ENCODE data around the gene STOML2. TPM values are rescaled to one million over a fixed set of nuclear protein-coding genes. Genes with fewer than 3 reads are reported as not detected.

Gene STOML2
- total RNA-seq, 1 donor from 2014 or later = 248 TPM

GRCh38 chr9:35134920-35135319 is 32.0 kb upstream of the STOML2 start:
- TF ChIP-seq, protein P1, sequence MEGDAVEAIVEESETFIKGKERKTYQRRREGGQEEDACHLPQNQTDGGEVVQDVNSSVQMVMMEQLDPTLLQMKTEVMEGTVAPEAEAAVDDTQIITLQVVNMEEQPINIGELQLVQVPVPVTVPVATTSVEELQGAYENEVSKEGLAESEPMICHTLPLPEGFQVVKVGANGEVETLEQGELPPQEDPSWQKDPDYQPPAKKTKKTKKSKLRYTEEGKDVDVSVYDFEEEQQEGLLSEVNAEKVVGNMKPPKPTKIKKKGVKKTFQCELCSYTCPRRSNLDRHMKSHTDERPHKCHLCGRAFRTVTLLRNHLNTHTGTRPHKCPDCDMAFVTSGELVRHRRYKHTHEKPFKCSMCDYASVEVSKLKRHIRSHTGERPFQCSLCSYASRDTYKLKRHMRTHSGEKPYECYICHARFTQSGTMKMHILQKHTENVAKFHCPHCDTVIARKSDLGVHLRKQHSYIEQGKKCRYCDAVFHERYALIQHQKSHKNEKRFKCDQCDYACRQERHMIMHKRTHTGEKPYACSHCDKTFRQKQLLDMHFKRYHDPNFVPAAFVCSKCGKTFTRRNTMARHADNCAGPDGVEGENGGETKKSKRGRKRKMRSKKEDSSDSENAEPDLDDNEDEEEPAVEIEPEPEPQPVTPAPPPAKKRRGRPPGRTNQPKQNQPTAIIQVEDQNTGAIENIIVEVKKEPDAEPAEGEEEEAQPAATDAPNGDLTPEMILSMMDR (IDR thresholded peaks at IDR 0.05; ENCODE audit: insufficient read depth, low read length, severe bottlenecking) = no peak
- Histone ChIP-seq H3K4me3 (ENCODE audit: low read depth, low read length) (no peak overlapping the region), H3K27me3 (ENCODE audit: control insufficient read depth, insufficient read depth, low read length) (no peaks in the 10 kb centered on the region), H3K36me3 (ENCODE audit: control insufficient read depth, insufficient read depth, low read length) (no peaks in the 10 kb centered on the region)
- DNase-seq (ENCODE audit: low read depth) (no peak), FAIRE-seq (no peak)

GRCh38 chr9:35116898-35117551 is 14.1 kb upstream of the STOML2 start:
- Histone ChIP-seq H3K27me3 (ENCODE audit: control insufficient read depth, insufficient read depth, low read length) (no peaks in the 10 kb centered on the region), H3K36me3 (ENCODE audit: control insufficient read depth, insufficient read depth, low read length) (no peaks in the 10 kb centered on the region), H3K4me3 (ENCODE audit: low read depth, low read length) (peak overlapping the region; percentile 5)
- TF ChIP-seq, protein P1 (IDR thresholded peaks at IDR 0.05; ENCODE audit: insufficient read depth, low read length, severe bottlenecking) = peak; percentile 94
- FAIRE-seq = no peak
- peak; percentile 80 for DNase-seq (ENCODE audit: low read depth)

- TF ChIP-seq, protein P1 (IDR thresholded peaks at IDR 0.05; ENCODE audit: insufficient read depth, low read length, severe bottlenecking) = no peak
- peak overlapping the region; percentile 74 for H3K4me3 ChIP-seq (ENCODE audit: low read depth, low read length)
- no peaks in the 10 kb centered on the region for H3K27me3 ChIP-seq (ENCODE audit: control insufficient read depth, insufficient read depth, low read length)
- no peaks in the 10 kb centered on the region for H3K36me3 ChIP-seq (ENCODE audit: control insufficient read depth, insufficient read depth, low read length)
- FAIRE-seq = no peak
- DNase-seq (ENCODE audit: low read depth) = no peak
Measured at GRCh38 chr9:35116539-35116897, 13.6 kb upstream of the STOML2 start.

- Histone ChIP-seq H3K27me3 (ENCODE audit: control insufficient read depth, insufficient read depth, low read length) (no peaks in the 10 kb centered on the region), H3K36me3 (ENCODE audit: control insufficient read depth, insufficient read depth, low read length) (no peaks in the 10 kb centered on the region), H3K4me3 (ENCODE audit: low read depth, low read length) (peak within 1 kb of the TSS; percentile 74)
- TF ChIP-seq, protein P1 (IDR thresholded peaks at IDR 0.05; ENCODE audit: insufficient read depth, low read length, severe bottlenecking) = no peak
- FAIRE-seq = no peak
- peak; percentile 88 for DNase-seq (ENCODE audit: low read depth)
Measured at GRCh38 chr9:35115680-35116538, 13.0 kb upstream of the STOML2 start, which contains the start of gene ATOSB. Gene ATOSB (minus strand): TSS chr9:35115862. CDS start chr9:35108274, 7,588 bp downstream.

DNA sequence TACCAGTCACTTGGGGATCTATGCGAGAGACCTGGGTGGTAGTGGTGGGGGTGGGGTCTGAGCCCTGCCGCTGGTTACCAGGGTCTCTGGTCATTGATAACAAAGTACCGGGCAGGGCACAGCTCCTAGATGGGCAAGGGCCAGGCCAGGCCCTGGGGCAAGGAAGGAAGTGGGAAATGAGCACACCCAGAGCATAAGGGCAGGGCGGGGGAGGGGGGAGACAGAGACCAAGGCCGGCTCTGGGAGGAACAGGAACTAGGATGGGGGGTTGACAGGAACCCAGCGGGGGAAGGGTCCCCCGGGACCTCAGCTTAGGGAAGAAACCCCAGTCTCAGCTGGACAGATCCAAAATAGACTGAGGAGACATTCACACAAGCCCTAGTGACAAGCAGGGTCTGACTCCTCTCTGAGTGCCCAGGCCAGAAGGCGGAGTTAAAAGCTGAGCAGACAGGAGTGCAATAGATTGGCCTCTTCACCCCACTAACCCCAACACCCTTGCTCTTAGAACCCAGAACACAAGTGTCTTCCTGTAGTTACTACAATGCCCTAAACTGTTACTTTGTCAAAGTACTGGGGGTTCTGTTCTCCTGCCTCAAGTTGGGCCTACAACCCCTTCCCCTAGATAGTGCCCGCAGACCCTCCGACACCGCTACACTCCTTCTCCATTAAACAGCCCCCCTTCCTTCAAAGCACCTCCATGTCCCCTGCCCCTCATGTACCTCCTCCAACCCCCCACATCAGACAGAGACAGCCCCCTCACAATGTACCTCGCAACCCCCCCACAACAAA is 12.1 kb upstream of the STOML2 start:
- DNase-seq (ENCODE audit: low read depth) = peak; percentile 68
- FAIRE-seq = no peak
- Histone ChIP-seq H3K27me3 (ENCODE audit: control insufficient read depth, insufficient read depth, low read length) (no peaks in the 10 kb centered on the region), H3K4me3 (ENCODE audit: low read depth, low read length) (peak overlapping the region; percentile 74), H3K36me3 (ENCODE audit: control insufficient read depth, insufficient read depth, low read length) (no peaks in the 10 kb centered on the region)
- TF ChIP-seq, protein P1 (IDR thresholded peaks at IDR 0.05; ENCODE audit: insufficient read depth, low read length, severe bottlenecking) = no peak
